ENCODE results near the gene UBR3. TPM values are rescaled to one million over a fixed set of nuclear protein-coding genes. Genes with fewer than 3 reads are reported as not detected.

The UBR3 gene
- polyA plus RNA-seq, 1 donor from 2014 or later = 75.2 TPM

- Histone ChIP-seq H3K79me2 (replicated peaks; ENCODE audit: insufficient read depth, low read length) (no peaks in the 10 kb centered on the region), H3K9me3 (ENCODE audit: low read length) (no peaks in the 10 kb centered on the region), H2AFZ (ENCODE audit: low read depth, low read length) (no peak overlapping the region), H3K27ac (ENCODE audit: low read length) (no peak overlapping the region), H4K20me1 (ENCODE audit: insufficient read depth) (no peaks in the 10 kb centered on the region), H3K4me3 (ENCODE audit: low read length) (no peak overlapping the region), H3F3A (ENCODE audit: insufficient read depth, low read length, poor library complexity, severe bottlenecking) (no peaks in the 10 kb centered on the region), H3K36me3 (ENCODE audit: insufficient read depth, low read length) (no peaks in the 10 kb centered on the region), H3K27me3 (ENCODE audit: insufficient read depth, low read depth, low read length) (no peaks in the 10 kb centered on the region), H3K9ac (ENCODE audit: low read length) (no peak overlapping the region), H3K4me2 (ENCODE audit: low read length) (no peak overlapping the region), H3K9me2 (ENCODE audit: insufficient read depth, low read length) (no peaks in the 10 kb centered on the region)
- TF ChIP-seq EP300 (conservative IDR thresholded peaks at IDR 0.05; ENCODE audit: poor library complexity, severe bottlenecking) = no peak
- TF ChIP-seq REST (IDR thresholded peaks at IDR 0.05; ENCODE audit: borderline replicate concordance) = no peak
- no peak for TF ChIP-seq SMC3 (conservative IDR thresholded peaks at IDR 0.05; ENCODE audit: poor library complexity)
- TF ChIP-seq MXI1 (conservative IDR thresholded peaks at IDR 0.05; ENCODE audit: poor library complexity, severe bottlenecking) = no peak
- no peak for TF ChIP-seq POLR2AphosphoS5 (IDR thresholded peaks at IDR 0.05)
- no peak for TF ChIP-seq CTCF (IDR thresholded peaks at IDR 0.05; ENCODE audit: poor library complexity, severe bottlenecking)
- TF ChIP-seq TAF1 (IDR thresholded peaks at IDR 0.05; ENCODE audit: low read depth) = no peak
- TF ChIP-seq RAD21 (conservative IDR thresholded peaks at IDR 0.05) = no peak
- no peak for TF ChIP-seq EZH2 (IDR thresholded peaks at IDR 0.05; ENCODE audit: borderline replicate concordance, insufficient read depth, low read length, poor library complexity, severe bottlenecking)
Measured at GRCh38 chr2:169910109-169910799, 83.0 kb downstream of the UBR3 start.

GRCh38 chr2:169911119-169911518 is 83.9 kb downstream of the UBR3 start:
- no peak overlapping the region for H2AFZ ChIP-seq (ENCODE audit: low read depth, low read length)
- H3K9me3 ChIP-seq (ENCODE audit: low read length) = no peaks in the 10 kb centered on the region
- no peak overlapping the region for H3K27ac ChIP-seq (ENCODE audit: low read length)
- TF ChIP-seq SMC3 (conservative IDR thresholded peaks at IDR 0.05; ENCODE audit: poor library complexity) = no peak
- no peak for TF ChIP-seq REST (IDR thresholded peaks at IDR 0.05; ENCODE audit: borderline replicate concordance)
- TF ChIP-seq CTCF (IDR thresholded peaks at IDR 0.05; ENCODE audit: poor library complexity, severe bottlenecking) = no peak
- TF ChIP-seq TAF1 (IDR thresholded peaks at IDR 0.05; ENCODE audit: low read depth) = no peak
- TF ChIP-seq EZH2 (IDR thresholded peaks at IDR 0.05; ENCODE audit: borderline replicate concordance, insufficient read depth, low read length, poor library complexity, severe bottlenecking) = no peak
- no peak for TF ChIP-seq MXI1 (conservative IDR thresholded peaks at IDR 0.05; ENCODE audit: poor library complexity, severe bottlenecking)
- TF ChIP-seq POLR2AphosphoS5 (IDR thresholded peaks at IDR 0.05) = no peak
- no peak for TF ChIP-seq EP300 (conservative IDR thresholded peaks at IDR 0.05; ENCODE audit: poor library complexity, severe bottlenecking)
- TF ChIP-seq RAD21 (conservative IDR thresholded peaks at IDR 0.05) = no peak
- no peak overlapping the region for H3K9ac ChIP-seq (ENCODE audit: low read length)
- H3K36me3 ChIP-seq (ENCODE audit: insufficient read depth, low read length) = no peaks in the 10 kb centered on the region
- H3F3A ChIP-seq (ENCODE audit: insufficient read depth, low read length, poor library complexity, severe bottlenecking) = no peaks in the 10 kb centered on the region
- no peak overlapping the region for H3K4me2 ChIP-seq (ENCODE audit: low read length)
- no peaks in the 10 kb centered on the region for H3K27me3 ChIP-seq (ENCODE audit: insufficient read depth, low read depth, low read length)
- H3K4me3 ChIP-seq (ENCODE audit: low read length) = no peak overlapping the region
- H3K79me2 ChIP-seq (replicated peaks; ENCODE audit: insufficient read depth, low read length) = no peaks in the 10 kb centered on the region
- no peaks in the 10 kb centered on the region for H4K20me1 ChIP-seq (ENCODE audit: insufficient read depth)
- no peaks in the 10 kb centered on the region for H3K9me2 ChIP-seq (ENCODE audit: insufficient read depth, low read length)
